Natural killer cell treated with Interleukin-12 subunit alpha and Interleukin-12 subunit beta and Interleukin-15 and Interleukin-18, amount 100 ng/mL, for 72 hours (primary cell): ENCODE data around the gene XIRP2. TPM values are rescaled to one million over a fixed set of nuclear protein-coding genes. Genes with fewer than 3 reads are reported as not detected.

Source experiments
- ATAC-seq, 2 donors: fragments of 150-1000 bp; cut with Tn5 transposase in 1 of 2; sonication (Bioruptor Pico), chemical (Tn5 transposase) in 1 of 2; 2 replicates each; pipeline ENCODE4 v1.10.0; 2021
- DNase-seq: peaks from one replicate; pipeline ENCODE4 v3.0.0; 2022; ENCODE audit warnings: low spot score
- H3K27ac Mint-ChIP-seq, 2 donors: 1 replicate in 1 of 2; 2 replicates in 1 of 2; pipeline ENCODE4 v1.8.0; 2022; ENCODE audit warnings: mixed read lengths in 2 of 2, mild to moderate bottlenecking in 1 of 2, moderate library complexity in 1 of 2
- H3K27me3 Mint-ChIP-seq, 2 donors: 1 replicate in 1 of 2; 2 replicates in 1 of 2; pipeline ENCODE4 v1.8.0; 2022; ENCODE audit warnings: mixed read lengths in 2 of 2
- H3K36me3 Mint-ChIP-seq: one replicate; pipeline ENCODE4 v1.8.0; 2022; ENCODE audit warnings: mixed read lengths
- H3K4me1 Mint-ChIP-seq, 2 donors: 1 replicate in 1 of 2; 2 replicates in 1 of 2; pipeline ENCODE4 v1.8.0; 2022; ENCODE audit warnings: low read depth in 2 of 2, mixed read lengths in 2 of 2, mild to moderate bottlenecking in 1 of 2
- H3K4me3 Mint-ChIP-seq: one replicate; pipeline ENCODE4 v1.8.0; 2022; ENCODE audit warnings: mixed read lengths
- H3K9me3 Mint-ChIP-seq: 2 replicates; pipeline ENCODE4 v1.8.0; 2022; ENCODE audit warnings: mixed read lengths
- total RNA-seq, 2 donors: library from RNA; stranded (reverse); gene quantifications; one replicate each; pipeline ENCODE4 v1.2.3, GENCODE V29; 2022

Gene XIRP2
- total RNA-seq, 2 donors from 2014 or later: not detected

GRCh38 chr2:167110345-167110744 lies 222.1 kb downstream of the XIRP2 start:
- DNase-seq (no peak), ATAC-seq (no peak)
- Mint-ChIP-seq H3K9me3 (peaks cover 17% of the 10 kb centered on the region), H3K27ac (no peak overlapping the region), H3K36me3 (no peaks in the 10 kb centered on the region), H3K4me1 (no peaks in the 10 kb centered on the region), H3K4me3 (no peak overlapping the region), H3K27me3 (no peaks in the 10 kb centered on the region)

- peaks cover 20% of the 10 kb centered on the region for H3K9me3 Mint-ChIP-seq
- no peaks in the 10 kb centered on the region for H3K4me1 Mint-ChIP-seq
- ATAC-seq (no peak), DNase-seq (no peak)
- no peak overlapping the region for H3K4me3 Mint-ChIP-seq
- no peaks in the 10 kb centered on the region for H3K36me3 Mint-ChIP-seq
- no peak overlapping the region for H3K27ac Mint-ChIP-seq
- H3K27me3 Mint-ChIP-seq: no peaks in the 10 kb centered on the region
These were observed 225.7 kb downstream of the XIRP2 start for GRCh38 chr2:167114018-167114417.

DNA sequence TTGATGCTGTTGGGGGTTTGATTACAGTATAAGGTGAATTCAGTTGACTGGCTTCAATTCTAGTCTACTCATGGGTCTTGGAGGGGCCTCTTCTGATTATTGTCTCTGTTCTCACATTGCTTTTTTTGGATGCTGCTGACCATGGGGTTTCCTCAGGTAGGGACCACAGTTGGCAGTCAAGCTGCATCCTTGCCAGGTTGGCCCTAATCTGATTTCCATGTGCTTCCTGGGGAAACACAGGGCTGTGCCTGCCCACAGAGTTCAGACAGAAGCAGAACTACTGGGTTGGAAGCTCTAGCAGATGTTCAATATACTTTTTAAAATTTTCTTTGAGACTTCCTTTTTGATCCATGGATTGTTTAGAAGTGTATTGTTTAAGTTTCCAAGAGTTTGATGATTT lies 227.3 kb downstream of the XIRP2 start:
- H3K27ac Mint-ChIP-seq: no peak overlapping the region
- H3K4me1 Mint-ChIP-seq: no peaks in the 10 kb centered on the region
- peaks cover 20% of the 10 kb centered on the region for H3K9me3 Mint-ChIP-seq
- no peaks in the 10 kb centered on the region for H3K27me3 Mint-ChIP-seq
- H3K4me3 Mint-ChIP-seq: no peak overlapping the region
- DNase-seq (no peak), ATAC-seq (no peak)
- H3K36me3 Mint-ChIP-seq: no peaks in the 10 kb centered on the region

DNA sequence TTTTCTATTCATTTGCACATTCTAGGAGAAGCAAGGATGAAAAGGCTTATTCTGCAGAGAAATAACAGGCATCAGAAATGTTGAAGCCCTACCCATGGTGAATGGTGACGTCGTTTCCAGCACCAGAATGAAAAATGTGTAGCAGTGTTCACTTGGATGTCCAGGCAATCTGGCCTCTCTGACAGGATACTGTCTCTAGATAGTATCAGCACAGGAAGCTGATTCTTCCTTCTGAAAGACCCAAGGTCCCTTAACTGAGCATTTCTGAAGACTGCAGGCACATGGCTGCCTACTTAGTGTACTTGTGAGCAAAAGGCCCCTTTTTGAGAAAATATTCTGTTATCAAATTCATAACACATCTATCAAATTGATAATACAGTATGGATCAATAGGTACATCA lies 234.1 kb downstream of the XIRP2 start:
- Mint-ChIP-seq H3K4me1 (no peaks in the 10 kb centered on the region), H3K27me3 (no peaks in the 10 kb centered on the region), H3K4me3 (no peak overlapping the region), H3K27ac (no peak overlapping the region), H3K36me3 (no peaks in the 10 kb centered on the region), H3K9me3 (peaks cover 5% of the 10 kb centered on the region)
- DNase-seq: no peak
- ATAC-seq: no peak

DNA sequence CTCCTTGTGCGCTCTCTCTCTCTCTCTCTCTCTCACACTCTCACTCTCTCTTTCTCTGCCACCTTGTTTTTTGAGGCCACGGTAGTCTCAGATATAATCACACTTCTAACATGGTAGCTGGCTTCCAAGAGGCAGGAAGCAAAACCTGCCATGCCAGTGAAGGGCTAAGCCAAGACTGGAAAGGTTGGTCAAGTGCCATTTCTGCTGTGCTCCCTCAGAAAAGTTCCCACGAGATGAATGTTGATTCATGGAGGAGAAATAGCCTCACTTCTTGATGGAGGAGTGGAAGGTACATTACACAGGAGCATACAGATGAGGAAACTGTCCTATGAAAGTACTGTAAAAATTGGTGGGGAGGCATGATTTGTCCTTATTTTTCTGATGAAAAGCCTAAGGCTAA lies 237.9 kb downstream of the XIRP2 start:
- Mint-ChIP-seq H3K4me3 (no peak overlapping the region), H3K27ac (no peak overlapping the region), H3K27me3 (no peaks in the 10 kb centered on the region), H3K9me3 (no peaks in the 10 kb centered on the region), H3K4me1 (no peaks in the 10 kb centered on the region), H3K36me3 (no peaks in the 10 kb centered on the region)
- DNase-seq (no peak), ATAC-seq (no peak)

- no peaks in the 10 kb centered on the region for H3K36me3 Mint-ChIP-seq
- ATAC-seq (no peak), DNase-seq (no peak)
- H3K27ac Mint-ChIP-seq: no peak overlapping the region
- H3K27me3 Mint-ChIP-seq: no peaks in the 10 kb centered on the region
- H3K9me3 Mint-ChIP-seq: no peaks in the 10 kb centered on the region
- no peaks in the 10 kb centered on the region for H3K4me1 Mint-ChIP-seq
- no peak overlapping the region for H3K4me3 Mint-ChIP-seq
These were observed 238.9 kb downstream of the XIRP2 start for GRCh38 chr2:167127135-167127534.

- ATAC-seq: no peak
- no peak overlapping the region for H3K27ac Mint-ChIP-seq
- H3K4me1 Mint-ChIP-seq: no peaks in the 10 kb centered on the region
- H3K36me3 Mint-ChIP-seq: no peaks in the 10 kb centered on the region
- no peak for DNase-seq
- H3K4me3 Mint-ChIP-seq: no peak overlapping the region
- H3K9me3 Mint-ChIP-seq: no peaks in the 10 kb centered on the region
- no peaks in the 10 kb centered on the region for H3K27me3 Mint-ChIP-seq
These were observed 239.8 kb downstream of the XIRP2 start for GRCh38 chr2:167128130-167128529.

- ATAC-seq (no peak), DNase-seq (no peak)
- no peaks in the 10 kb centered on the region for H3K4me1 Mint-ChIP-seq
- H3K9me3 Mint-ChIP-seq: no peaks in the 10 kb centered on the region
- no peaks in the 10 kb centered on the region for H3K27me3 Mint-ChIP-seq
- H3K27ac Mint-ChIP-seq: no peak overlapping the region
- H3K4me3 Mint-ChIP-seq: no peak overlapping the region
- no peaks in the 10 kb centered on the region for H3K36me3 Mint-ChIP-seq
These were observed 243.8 kb downstream of the XIRP2 start for GRCh38 chr2:167132066-167132465.

DNA sequence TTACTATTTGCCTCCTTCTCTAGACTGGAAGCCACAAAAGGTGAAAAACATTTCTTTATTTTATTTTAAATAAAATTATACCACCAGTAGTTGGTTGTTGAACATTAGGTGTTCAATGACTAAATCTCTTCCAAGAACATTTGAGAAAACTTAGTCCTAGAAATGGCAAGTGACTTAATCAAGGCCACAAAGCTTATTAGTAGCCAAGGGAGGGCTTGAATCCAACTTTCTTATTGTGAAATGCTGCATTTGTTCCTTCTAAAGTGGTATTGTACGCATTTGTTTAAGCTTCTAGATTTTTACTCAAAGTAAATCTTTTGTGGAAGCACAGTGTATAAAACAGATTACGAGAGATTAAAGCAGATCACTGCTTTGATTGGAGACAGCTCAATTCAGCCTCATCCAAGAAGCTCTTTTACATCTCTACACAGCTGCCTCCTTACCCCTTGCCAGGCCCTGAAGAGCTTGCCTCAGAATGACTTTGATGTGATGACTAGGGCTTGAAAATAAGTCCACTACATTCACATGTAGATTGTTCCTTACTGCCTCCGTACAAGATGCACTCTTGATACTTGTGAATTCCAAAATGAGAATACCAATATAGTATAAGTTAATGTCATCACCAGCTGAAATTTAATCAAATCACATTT lies 244.8 kb downstream of the XIRP2 start:
- no peak for ATAC-seq
- no peaks in the 10 kb centered on the region for H3K36me3 Mint-ChIP-seq
- H3K27ac Mint-ChIP-seq: no peak overlapping the region
- DNase-seq: no peak
- H3K9me3 Mint-ChIP-seq: no peaks in the 10 kb centered on the region
- H3K27me3 Mint-ChIP-seq: no peaks in the 10 kb centered on the region
- H3K4me1 Mint-ChIP-seq: no peaks in the 10 kb centered on the region
- H3K4me3 Mint-ChIP-seq: no peak overlapping the region

DNA sequence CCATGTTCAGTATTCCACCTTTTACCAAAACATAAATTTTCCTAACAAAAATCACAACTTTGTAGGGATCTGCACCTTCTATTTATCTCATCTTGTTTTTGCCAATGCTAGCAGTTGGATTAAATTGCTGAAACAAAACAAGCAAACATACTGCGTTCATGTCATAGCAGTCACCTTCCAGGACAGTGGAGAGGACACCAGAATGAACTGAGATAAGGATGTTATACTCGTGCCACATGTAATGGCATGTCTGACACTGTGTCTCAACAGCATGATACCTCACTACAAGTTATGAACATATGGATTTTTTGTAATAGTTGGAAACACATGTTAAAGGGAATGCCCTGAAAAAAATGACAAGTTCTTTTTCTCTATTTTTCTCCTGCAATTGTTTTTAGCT lies 245.3 kb downstream of the XIRP2 start:
- H3K4me3 Mint-ChIP-seq: no peak overlapping the region
- H3K9me3 Mint-ChIP-seq: peaks cover 3% of the 10 kb centered on the region
- H3K27me3 Mint-ChIP-seq: no peaks in the 10 kb centered on the region
- H3K36me3 Mint-ChIP-seq: no peaks in the 10 kb centered on the region
- H3K4me1 Mint-ChIP-seq: no peaks in the 10 kb centered on the region
- H3K27ac Mint-ChIP-seq: no peak overlapping the region
- ATAC-seq (no peak), DNase-seq (no peak)

DNA sequence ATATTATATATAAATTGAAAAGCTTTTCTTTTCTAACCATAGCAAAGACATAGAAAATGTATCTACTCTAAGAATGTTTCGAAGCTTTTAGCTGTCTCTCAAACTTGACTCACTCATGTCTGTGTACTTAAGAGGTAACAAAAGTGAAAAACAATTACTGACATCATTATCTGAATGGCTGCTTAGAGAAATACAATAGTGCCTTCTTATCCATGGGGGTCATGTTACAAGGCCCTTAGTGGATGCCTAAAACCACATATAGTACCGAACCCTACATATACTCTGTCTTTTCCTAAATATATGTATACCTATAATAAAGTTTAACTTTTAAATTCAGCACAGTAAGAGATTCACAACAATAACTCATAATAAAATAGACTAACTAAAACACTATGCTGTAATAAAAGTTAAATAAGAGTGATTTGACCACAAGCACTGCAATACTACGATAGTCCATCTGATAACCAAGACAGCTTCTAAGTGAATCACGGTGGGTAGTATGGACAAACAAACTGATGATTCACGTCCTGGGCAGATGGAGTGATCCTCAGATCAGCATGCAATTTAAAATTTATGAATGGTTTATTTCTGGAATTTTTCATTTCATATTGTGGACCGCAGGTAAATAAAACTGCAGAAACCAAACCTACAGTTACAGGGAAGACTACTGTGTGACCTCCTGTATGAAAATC lies 246.2 kb downstream of the XIRP2 start:
- Mint-ChIP-seq H3K4me3 (no peak overlapping the region), H3K27me3 (no peaks in the 10 kb centered on the region), H3K4me1 (no peaks in the 10 kb centered on the region), H3K27ac (no peak overlapping the region), H3K9me3 (peaks cover 3% of the 10 kb centered on the region), H3K36me3 (no peaks in the 10 kb centered on the region)
- no peak for ATAC-seq
- DNase-seq: no peak

DNA sequence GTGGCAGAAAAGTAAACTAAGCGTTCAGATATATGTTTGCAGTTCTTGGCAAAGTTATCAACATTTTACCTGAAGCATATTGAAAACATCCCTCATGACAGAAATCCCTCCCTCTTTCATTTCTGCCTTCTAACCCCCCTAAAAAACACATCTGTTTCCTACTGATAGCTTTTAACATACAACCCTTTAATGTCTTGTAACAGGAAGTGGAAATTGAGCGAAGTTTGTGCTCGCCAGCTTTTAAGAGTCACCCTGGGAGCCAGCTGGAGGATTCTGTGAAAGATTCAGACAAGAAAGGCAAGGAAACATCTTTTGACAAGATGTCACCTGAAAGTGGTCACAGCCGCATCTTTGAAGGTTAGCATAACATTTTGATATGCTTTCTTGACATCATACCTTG lies 247.4 kb downstream of the XIRP2 start:
- DNase-seq (no peak), ATAC-seq (no peak)
- Mint-ChIP-seq H3K36me3 (no peaks in the 10 kb centered on the region), H3K9me3 (peaks cover 3% of the 10 kb centered on the region), H3K4me3 (no peak overlapping the region), H3K27me3 (no peaks in the 10 kb centered on the region), H3K4me1 (no peaks in the 10 kb centered on the region), H3K27ac (no peak overlapping the region)

DNA sequence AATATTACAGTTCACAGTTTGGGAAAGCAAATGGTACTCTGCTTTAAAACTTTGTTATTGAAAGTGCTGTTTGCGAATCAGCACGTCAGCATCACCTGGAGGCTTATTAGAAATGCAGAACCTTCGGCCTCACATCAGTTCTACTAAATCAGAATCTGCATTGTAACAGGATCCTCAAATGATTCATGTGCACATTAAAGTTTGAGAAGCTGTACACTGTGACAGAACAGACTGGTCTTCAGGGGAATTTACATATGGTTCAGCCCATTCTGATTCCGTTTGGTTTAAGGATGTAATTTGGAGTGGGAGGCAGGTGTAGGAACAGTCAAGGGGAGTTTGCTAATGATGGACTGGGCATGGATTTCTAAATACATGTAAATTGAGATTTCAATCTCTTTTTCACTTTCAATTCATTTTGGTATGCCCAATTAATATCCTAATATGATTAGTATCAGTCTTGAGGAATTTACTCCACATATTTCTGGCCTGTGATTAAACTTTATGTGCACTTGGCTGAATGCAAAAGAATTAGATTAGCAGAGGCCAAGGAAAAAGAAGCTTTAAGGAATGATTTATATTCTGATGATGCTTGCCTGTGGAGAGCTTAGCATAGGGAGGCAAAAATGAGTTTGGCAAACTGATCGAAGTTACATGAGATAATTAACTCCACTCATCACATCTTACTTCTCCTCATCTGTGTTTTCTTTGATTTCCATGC lies 248.8 kb downstream of the XIRP2 start:
- Mint-ChIP-seq H3K4me3 (no peak overlapping the region), H3K27me3 (no peaks in the 10 kb centered on the region), H3K4me1 (no peaks in the 10 kb centered on the region), H3K9me3 (peaks cover 3% of the 10 kb centered on the region), H3K36me3 (no peaks in the 10 kb centered on the region), H3K27ac (no peak overlapping the region)
- DNase-seq: no peak
- no peak for ATAC-seq

DNA sequence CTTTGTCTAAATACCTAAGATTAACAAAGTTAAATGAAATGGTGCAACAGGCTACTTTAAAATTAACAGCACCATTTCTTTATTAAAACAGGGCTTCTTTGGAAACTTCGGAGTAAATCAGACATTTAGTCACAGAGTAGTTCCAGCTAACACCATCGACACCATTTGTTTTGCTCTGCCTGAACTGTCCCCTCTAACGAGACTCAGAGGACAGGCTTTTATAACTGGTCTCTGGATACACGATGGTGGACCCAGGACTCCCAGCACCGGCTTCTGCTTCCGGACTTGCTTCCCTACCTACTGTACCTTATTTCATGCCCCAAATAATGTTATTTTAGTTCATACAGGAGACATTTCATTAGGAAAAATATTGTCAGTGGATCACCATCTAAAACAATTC lies 252.1 kb downstream of the XIRP2 start:
- no peak overlapping the region for H3K27ac Mint-ChIP-seq

More for the DNA sequence above, 252.1 kb downstream of the XIRP2 start:
- H3K9me3 Mint-ChIP-seq: peaks cover 7% of the 10 kb centered on the region
- DNase-seq: no peak
- ATAC-seq: no peak
- H3K4me3 Mint-ChIP-seq: no peak overlapping the region
- H3K36me3 Mint-ChIP-seq: no peaks in the 10 kb centered on the region
- no peaks in the 10 kb centered on the region for H3K4me1 Mint-ChIP-seq
- no peaks in the 10 kb centered on the region for H3K27me3 Mint-ChIP-seq
